T-cell (primary cell): ENCODE data around the gene MSH3. TPM values are rescaled to one million over a fixed set of nuclear protein-coding genes. Genes with fewer than 3 reads are reported as not detected.

Experiments used
- ATAC-seq, 4 experiments: fragments of 200-7000 bp in 3 of 4; fragments of 150-1000 bp in 1 of 4; cut with Tn5 transposase; replicated peaks in 1 of 4; 1 replicate in 3 of 4; 2 replicates in 1 of 4; pipeline ENCODE4 v1.10.0; 2021; ENCODE audit warnings: moderate library complexity in 3 of 4, mild to moderate bottlenecking in 2 of 4, moderate number of reproducible peaks in 1 of 4
- CTCF ChIA-PET, 2 donors: fragments of 300-600 bp; sonication (Branson Sonifier 250); formaldehyde crosslinking; loops; one replicate each; lab custom pipeline; 2022; ENCODE audit warnings: antibody characterized with exemption in 2 of 2; lab: Charles Lee
- POLR2A ChIA-PET, 2 donors: fragments of 300-600 bp; sonication (Branson Sonifier 250); formaldehyde crosslinking; loops; one replicate each; lab custom pipeline; 2022; ENCODE audit warnings: antibody characterized with exemption in 2 of 2; lab: Charles Lee
- DNase-seq, 35 experiments: peaks; one replicate each; pipeline versions ENCODE4 v3.0.0 to v3.0.0-alpha.2; 2013 to 2023
- H3K27ac ChIP-seq: one replicate; pipeline ENCODE4 v1.5.1; 2013; ENCODE audit warnings: low read length
- H3K27me3 ChIP-seq, 2 experiments: replicated peaks in 1 of 2; 1 replicate in 1 of 2; 2 replicates in 1 of 2; pipeline versions ENCODE4 v1.6.1 to v1.7.0; 2013; ENCODE audit warnings: low read length in 1 of 2, mixed read lengths in 1 of 2; ENCODE audit not compliant: control insufficient read depth in 2 of 2, insufficient read depth in 2 of 2; ENCODE audit errors: extremely low read depth in 1 of 2
- H3K36me3 ChIP-seq, 2 donors: 1 replicate in 1 of 2; 2 replicates in 1 of 2; pipeline versions ENCODE4 v1.6.1 to v1.7.0; 2013; ENCODE audit warnings: low read length in 1 of 2; ENCODE audit not compliant: control insufficient read depth in 2 of 2, insufficient read depth in 1 of 2; ENCODE audit errors: extremely low read depth in 1 of 2
- H3K4me1 ChIP-seq, 2 experiments: 1 replicate in 1 of 2; 2 replicates in 1 of 2; pipeline versions ENCODE4 v1.6.1 to v1.7.0; 2013; ENCODE audit warnings: low read length in 2 of 2, mixed read lengths in 1 of 2; ENCODE audit not compliant: insufficient read depth in 2 of 2, control insufficient read depth in 1 of 2; ENCODE audit errors: extremely low read depth in 1 of 2
- H3K4me3 ChIP-seq, 2 donors: 1 replicate in 1 of 2; 2 replicates in 1 of 2; pipeline versions ENCODE4 v1.5.1 to v1.7.0; 2013; ENCODE audit warnings: mild to moderate bottlenecking in 2 of 2, low read length in 1 of 2, moderate library complexity in 1 of 2; ENCODE audit not compliant: control insufficient read depth in 1 of 2; ENCODE audit errors: extremely low read depth in 1 of 2
- H3K9me3 ChIP-seq: 2 replicates; pipeline ENCODE4 v1.7.0; 2013
- H3K27ac Mint-ChIP-seq, 2 donors: one replicate each; pipeline ENCODE4 v1.8.0; 2020 to 2021; ENCODE audit warnings: mild to moderate bottlenecking in 2 of 2, mixed read lengths in 2 of 2
- H3K27me3 Mint-ChIP-seq, 2 donors: one replicate each; pipeline ENCODE4 v1.8.0; 2021 to 2022; ENCODE audit warnings: mixed read lengths in 2 of 2
- H3K36me3 Mint-ChIP-seq: one replicate; pipeline ENCODE4 v1.8.0; 2021; ENCODE audit warnings: mixed read lengths
- H3K4me1 Mint-ChIP-seq, 3 donors: one replicate each; pipeline ENCODE4 v1.8.0; 2020 to 2022; ENCODE audit warnings: mixed read lengths in 3 of 3, mild to moderate bottlenecking in 1 of 3
- H3K4me3 Mint-ChIP-seq, 3 donors: one replicate each; pipeline ENCODE4 v1.8.0; 2020 to 2022; ENCODE audit warnings: mild to moderate bottlenecking in 3 of 3, mixed read lengths in 3 of 3, moderate library complexity in 3 of 3
- H3K9me3 Mint-ChIP-seq, 3 donors: one replicate each; pipeline ENCODE4 v1.8.0; 2020 to 2022; ENCODE audit warnings: mixed read lengths in 3 of 3
- WGBS: methylation state at CpG from one replicate; pipeline ENCODE4 v1.1.5; 2013; ENCODE audit warnings: missing lambda C conversion rate; ENCODE audit not compliant: insufficient coverage; 5-methylcytosine and 5-hydroxymethylcytosine counted together
- total RNA-seq, 35 experiments: library from RNA in 6 of 35; stranded (reverse) in 6 of 35; fragments of 120-200 nt in 1 of 35; gene quantifications; one replicate each; pipeline versions ENCODE4 v1.2.1 to v1.2.4 and lab custom pipeline; 2013 to 2026

Gene MSH3
- total RNA-seq, 5 donors from 2014 or later (not counting 1 experiment from before 2014, with no cell fraction given), result 10.8 to 20.8 (median 16.3) TPM

DNA sequence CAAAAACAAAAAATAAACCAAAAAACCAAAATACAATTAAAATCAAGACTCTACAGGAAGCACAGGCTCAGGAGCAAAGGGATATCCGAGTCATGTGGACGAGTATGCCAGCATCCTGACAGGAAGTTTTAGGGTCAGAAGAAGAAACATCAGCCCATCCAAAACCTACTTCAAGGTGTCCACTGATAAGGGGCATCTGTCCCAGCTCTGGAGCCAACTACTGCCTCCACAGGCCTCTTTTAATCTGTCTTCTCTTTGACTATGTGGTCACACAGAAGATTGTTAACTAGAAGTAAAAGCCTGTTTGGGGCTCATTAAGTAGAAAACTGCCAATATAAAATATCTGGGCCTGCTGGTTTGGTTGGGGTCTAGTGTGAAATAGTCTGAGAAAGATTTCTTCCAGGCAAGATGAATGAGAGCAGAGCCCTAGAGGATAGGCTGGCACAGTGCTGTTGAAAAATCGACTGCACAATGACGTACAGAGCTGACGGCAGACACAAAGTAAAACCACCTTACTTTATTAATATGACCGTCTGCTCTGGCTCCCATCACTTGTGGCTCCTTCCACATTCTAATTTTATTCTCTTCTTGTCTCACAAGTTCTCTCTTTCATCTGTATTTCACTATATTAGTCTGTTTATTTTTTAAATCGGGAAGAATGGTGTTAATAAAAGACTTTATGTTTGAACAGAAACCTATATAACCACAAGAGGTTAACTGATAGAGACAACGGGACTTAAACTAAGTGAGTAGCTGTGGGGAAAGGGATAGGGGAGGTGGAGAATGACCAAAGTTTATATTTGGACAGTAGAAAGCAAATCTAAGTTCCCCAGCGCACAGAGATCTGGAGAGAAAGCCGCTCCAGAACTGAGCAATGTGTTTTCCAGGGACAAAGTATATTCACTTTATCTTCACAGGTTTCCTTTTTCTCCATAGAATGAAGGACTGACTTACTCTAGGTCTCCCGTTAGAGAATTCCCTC is 22.9 kb upstream of the MSH3 start:
- Mint-ChIP-seq H3K4me3 (no peak overlapping the region), H3K9me3 (no peaks in the 10 kb centered on the region), H3K27ac (no peak overlapping the region), H3K4me1 (no peaks in the 10 kb centered on the region), H3K27me3 (no peaks in the 10 kb centered on the region), H3K36me3 (peaks cover 32% of the 10 kb centered on the region)
- Histone ChIP-seq H3K4me3 (no peak overlapping the region), H3K4me1 (no peaks in the 10 kb centered on the region), H3K27me3 (no peaks in the 10 kb centered on the region), H3K36me3 (peaks cover 0 to 10% of the 10 kb centered on the region in 2 donors), H3K9me3 (no peaks in the 10 kb centered on the region), H3K27ac (no peak overlapping the region)
- ChIA-PET POLR2A (no interaction called here), CTCF (no interaction called here)
- 97% methylated on average over 5 of the region's 11 CpGs for WGBS
- no peak for ATAC-seq
- DNase-seq, result no peak

- Histone ChIP-seq H3K36me3 (peaks cover 0 to 12% of the 10 kb centered on the region in 2 donors), H3K9me3 (no peaks in the 10 kb centered on the region), H3K4me3 (no peak overlapping the region), H3K27ac (no peak overlapping the region), H3K4me1 (no peaks in the 10 kb centered on the region), H3K27me3 (no peaks in the 10 kb centered on the region)
- Mint-ChIP-seq H3K4me3 (no peak overlapping the region), H3K27ac (no peak overlapping the region), H3K36me3 (peaks cover 37% of the 10 kb centered on the region), H3K4me1 (no peaks in the 10 kb centered on the region), H3K27me3 (no peaks in the 10 kb centered on the region), H3K9me3 (no peaks in the 10 kb centered on the region)
- DNase-seq (no peak), ATAC-seq (no peak)
- POLR2A ChIA-PET, result no interaction called here
- CTCF ChIA-PET, result no interaction called here
- no CpG with 5 or more reads among the region's 2 CpGs for WGBS
Measured at GRCh38 chr5:80632700-80633099, 21.8 kb upstream of the MSH3 start.

- CTCF ChIA-PET, result no interaction called here
- H3K4me1 ChIP-seq, result no peaks in the 10 kb centered on the region
- peaks cover 5 to 14% of the 10 kb centered on the region in 2 donors for H3K36me3 ChIP-seq
- no peak overlapping the region for H3K27ac ChIP-seq
- ATAC-seq (no peak), DNase-seq (no peak)
- Mint-ChIP-seq H3K36me3 (peaks cover 48% of the 10 kb centered on the region), H3K27me3 (no peaks in the 10 kb centered on the region), H3K9me3 (no peaks in the 10 kb centered on the region), H3K4me1 (no peaks in the 10 kb centered on the region), H3K27ac (no peak overlapping the region), H3K4me3 (no peak overlapping the region)
- H3K4me3 ChIP-seq, result no peak overlapping the region
- no peaks in the 10 kb centered on the region for H3K27me3 ChIP-seq
- POLR2A ChIA-PET, result no interaction called here
- no peaks in the 10 kb centered on the region for H3K9me3 ChIP-seq
Measured at GRCh38 chr5:80634193-80634592, 20.3 kb upstream of the MSH3 start.

DNA sequence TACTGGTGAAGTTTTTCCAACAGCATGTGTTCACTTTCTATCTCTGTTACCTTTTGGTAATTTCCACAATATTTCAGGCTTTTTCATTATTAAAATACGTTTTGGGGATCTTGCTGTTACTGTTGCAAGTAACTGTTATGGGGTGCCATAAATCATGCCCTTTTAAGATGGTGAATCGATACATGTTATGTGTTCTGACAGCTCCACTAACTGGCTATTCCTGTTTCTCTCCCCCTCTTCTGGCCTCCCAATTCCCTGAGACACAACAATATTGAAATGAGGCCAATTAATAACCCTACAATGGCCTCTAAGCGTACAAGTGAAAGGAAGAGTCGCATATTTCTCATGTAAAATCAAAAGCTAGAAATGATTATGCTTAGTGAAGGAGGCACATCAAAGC is 13.1 kb upstream of the MSH3 start:
- CTCF ChIA-PET, result no interaction called here
- no peaks in the 10 kb centered on the region for H3K27me3 Mint-ChIP-seq
- no CpG with 5 or more reads among the region's 4 CpGs for WGBS
- H3K4me3 ChIP-seq, result no peak overlapping the region
- H3K27ac ChIP-seq, result no peak overlapping the region
- H3K4me3 Mint-ChIP-seq, result no peak overlapping the region
- H3K36me3 Mint-ChIP-seq, result peaks cover 76% of the 10 kb centered on the region
- H3K27me3 ChIP-seq, result no peaks in the 10 kb centered on the region
- DNase-seq (no peak), ATAC-seq (no peak)
- H3K9me3 ChIP-seq, result no peaks in the 10 kb centered on the region
- peaks cover 0 to 9% (median 0%) of the 10 kb centered on the region in 3 donors for H3K4me1 Mint-ChIP-seq
- H3K36me3 ChIP-seq, result peaks cover 5 to 17% of the 10 kb centered on the region in 2 donors
- H3K4me1 ChIP-seq, result no peaks in the 10 kb centered on the region
- no peak overlapping the region for H3K27ac Mint-ChIP-seq
- H3K9me3 Mint-ChIP-seq, result no peaks in the 10 kb centered on the region
- POLR2A ChIA-PET, result no interaction called here

- DNase-seq, result no peak
- Mint-ChIP-seq H3K4me3 (no peak overlapping the region), H3K36me3 (peaks cover 66% of the 10 kb centered on the region), H3K27ac (no peak overlapping the region), H3K4me1 (peaks cover 0 to 9% (median 5%) of the 10 kb centered on the region in 3 donors), H3K27me3 (no peaks in the 10 kb centered on the region), H3K9me3 (no peaks in the 10 kb centered on the region)
- Histone ChIP-seq H3K4me3 (no peak overlapping the region), H3K9me3 (no peaks in the 10 kb centered on the region), H3K27ac (no peak overlapping the region), H3K4me1 (no peaks in the 10 kb centered on the region), H3K36me3 (peaks cover 5 to 13% of the 10 kb centered on the region in 2 donors), H3K27me3 (no peaks in the 10 kb centered on the region)
- ChIA-PET CTCF (no interaction called here), POLR2A (no interaction called here)
- no peak for ATAC-seq
- 100% methylated on average over 4 of the region's 4 CpGs for WGBS
Measured at GRCh38 chr5:80644900-80645299, 9.6 kb upstream of the MSH3 start.

DNA sequence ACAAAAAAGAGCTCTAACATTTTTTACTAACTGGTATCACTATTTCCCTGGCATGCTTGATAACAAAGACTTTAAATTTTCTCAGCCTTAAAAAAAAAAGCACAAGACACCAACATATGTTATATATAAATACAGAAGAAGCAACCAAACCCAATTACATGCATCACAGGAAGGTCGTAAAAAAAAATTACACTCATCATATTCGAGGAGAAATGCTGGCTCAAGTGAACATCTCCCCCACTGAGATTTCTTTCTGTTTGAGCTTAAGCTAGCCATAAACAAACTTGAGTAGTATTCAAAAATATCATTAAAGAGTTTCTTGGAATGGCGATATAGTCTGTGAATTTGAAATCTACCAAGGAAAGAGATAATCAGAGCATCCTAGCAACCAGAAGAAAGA is 7.5 kb upstream of the MSH3 start:
- no peak overlapping the region for H3K27ac Mint-ChIP-seq
- CTCF ChIA-PET, result no interaction called here
- no peak overlapping the region for H3K27ac ChIP-seq

More for the DNA sequence above, 7.5 kb upstream of the MSH3 start:
- no peaks in the 10 kb centered on the region for H3K27me3 ChIP-seq
- no CpG with 5 or more reads among the region's 3 CpGs for WGBS
- DNase-seq (no peak), ATAC-seq (no peak)
- H3K4me1 ChIP-seq, result no peaks in the 10 kb centered on the region
- POLR2A ChIA-PET, result no interaction called here
- H3K4me1 Mint-ChIP-seq, result peaks cover 0 to 5% (median 5%) of the 10 kb centered on the region in 3 donors
- H3K4me3 ChIP-seq, result no peak overlapping the region
- peaks cover 0 to 5% of the 10 kb centered on the region in 2 donors for H3K36me3 ChIP-seq
- no peaks in the 10 kb centered on the region for H3K27me3 Mint-ChIP-seq
- no peaks in the 10 kb centered on the region for H3K9me3 Mint-ChIP-seq
- no peaks in the 10 kb centered on the region for H3K9me3 ChIP-seq
- peaks cover 50% of the 10 kb centered on the region for H3K36me3 Mint-ChIP-seq
- no peak overlapping the region for H3K4me3 Mint-ChIP-seq
